ENCODE data around the gene CCDC71.

CCDC71 gene

GRCh38 chr3:49171119-49171774 is 5.1 kb upstream of the CCDC71 start, which contains the start of gene KLHDC8B:
TSS of gene KLHDC8B (plus strand) at chr3:49171598. CDS start at chr3:49172770, 1,172 bp downstream.
- H3K4me3 ChIP-seq (ENCODE audit: control insufficient read depth, low read depth, low read length), result peak within 1 kb of the TSS; percentile 84
- TF ChIP-seq CTCF (IDR thresholded peaks at IDR 0.05; ENCODE audit: control insufficient read depth, insufficient read depth, low read depth, low read length, missing control alignments), result peak; percentile 98
- DNase-seq (ENCODE audit: low read depth), result peak; percentile 48

GRCh38 chr3:49170744-49171118 is 4.6 kb upstream of the CCDC71 start:
- no peak for TF ChIP-seq CTCF (IDR thresholded peaks at IDR 0.05; ENCODE audit: control insufficient read depth, insufficient read depth, low read depth, low read length, missing control alignments)
- H3K4me3 ChIP-seq (ENCODE audit: control insufficient read depth, low read depth, low read length), result peak overlapping the region; percentile 84
- no peak for DNase-seq (ENCODE audit: low read depth)

- DNase-seq (ENCODE audit: low read depth), result no peak
- no peak for TF ChIP-seq CTCF (IDR thresholded peaks at IDR 0.05; ENCODE audit: control insufficient read depth, insufficient read depth, low read depth, low read length, missing control alignments)
- peak overlapping the region; percentile 71 for H3K4me3 ChIP-seq (ENCODE audit: control insufficient read depth, low read depth, low read length)
Observed at GRCh38 chr3:49166752-49167556, 823 bp upstream of the CCDC71 start.

GRCh38 chr3:49164983-49165720 is 979 bp downstream of the CCDC71 start:
- no peak for DNase-seq (ENCODE audit: low read depth)
- no peak for TF ChIP-seq CTCF (IDR thresholded peaks at IDR 0.05; ENCODE audit: control insufficient read depth, insufficient read depth, low read depth, low read length, missing control alignments)
- H3K4me3 ChIP-seq (ENCODE audit: control insufficient read depth, low read depth, low read length), result peak overlapping the region; percentile 71

- no peak overlapping the region for H3K4me3 ChIP-seq (ENCODE audit: control insufficient read depth, low read depth, low read length)
- DNase-seq (ENCODE audit: low read depth), result no peak
- no peak for TF ChIP-seq CTCF (IDR thresholded peaks at IDR 0.05; ENCODE audit: control insufficient read depth, insufficient read depth, low read depth, low read length, missing control alignments)
Observed at GRCh38 chr3:49163609-49164008, 2.5 kb downstream of the CCDC71 start.

- H3K4me3 ChIP-seq (ENCODE audit: control insufficient read depth, low read depth, low read length), result no peak overlapping the region
- no peak for DNase-seq (ENCODE audit: low read depth)
- TF ChIP-seq CTCF (IDR thresholded peaks at IDR 0.05; ENCODE audit: control insufficient read depth, insufficient read depth, low read depth, low read length, missing control alignments), result no peak
Observed at GRCh38 chr3:49162751-49163419, 3.2 kb downstream of the CCDC71 start.
